ENCODE results near the gene CDK14.

- TF ChIP-seq CTCF (IDR thresholded peaks at IDR 0.05), result no peak
- no peak for TF ChIP-seq POLR2A (IDR thresholded peaks at IDR 0.05)
- TF ChIP-seq EP300 (IDR thresholded peaks at IDR 0.05), result no peak
- no peak for TF ChIP-seq POLR2AphosphoS5 (IDR thresholded peaks at IDR 0.05)
Measured at GRCh38 chr7:91055219-91055618, 459.1 kb downstream of the CDK14 start.

Data from stomach (tissue), 4 donors.